T-helper 1 cell treated with Interleukin-12 subunit alpha and Interleukin-12 subunit beta and Interleukin-4 antibody, amounts not matched to agents 30 ng/mL and 1 ng/mL, for 36 hours (primary cell): ENCODE measurements around the gene USP17L25. TPM values are rescaled to one million over a fixed set of nuclear protein-coding genes. Genes with fewer than 3 reads are reported as not detected.
"Not testable (repeated sequence)": the region's sequence is repeated elsewhere in the genome, so short reads cannot be mapped to it uniquely, and the experiment has no call there.

Experiments used
- intact Hi-C: fragments of 100-400 bp; cut with micrococcal nuclease; formaldehyde crosslinking; loops from one replicate; pipeline ENCODE4 v1.15.1; 2024
- total RNA-seq: library from RNA; stranded (reverse); gene quantifications from 2 replicates; pipeline ENCODE4 v1.2.3, GENCODE V29; 2022

The USP17L25 gene, protein sequence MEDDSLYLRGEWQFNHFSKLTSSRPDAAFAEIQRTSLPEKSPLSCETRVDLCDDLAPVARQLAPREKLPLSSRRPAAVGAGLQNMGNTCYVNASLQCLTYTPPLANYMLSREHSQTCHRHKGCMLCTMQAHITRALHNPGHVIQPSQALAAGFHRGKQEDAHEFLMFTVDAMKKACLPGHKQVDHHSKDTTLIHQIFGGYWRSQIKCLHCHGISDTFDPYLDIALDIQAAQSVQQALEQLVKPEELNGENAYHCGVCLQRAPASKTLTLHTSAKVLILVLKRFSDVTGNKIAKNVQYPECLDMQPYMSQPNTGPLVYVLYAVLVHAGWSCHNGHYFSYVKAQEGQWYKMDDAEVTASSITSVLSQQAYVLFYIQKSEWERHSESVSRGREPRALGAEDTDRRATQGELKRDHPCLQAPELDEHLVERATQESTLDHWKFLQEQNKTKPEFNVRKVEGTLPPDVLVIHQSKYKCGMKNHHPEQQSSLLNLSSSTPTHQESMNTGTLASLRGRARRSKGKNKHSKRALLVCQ
- total RNA-seq: not detected in 2 replicates

- intact Hi-C loops: not testable (repeated sequence)
Measured at GRCh38 chr4:9329611-9330010, at the start of gene USP17L25. TSS of gene USP17L25 (plus strand) at chr4:9329911. CDS start at chr4:9329911, 0 bp downstream.

DNA sequence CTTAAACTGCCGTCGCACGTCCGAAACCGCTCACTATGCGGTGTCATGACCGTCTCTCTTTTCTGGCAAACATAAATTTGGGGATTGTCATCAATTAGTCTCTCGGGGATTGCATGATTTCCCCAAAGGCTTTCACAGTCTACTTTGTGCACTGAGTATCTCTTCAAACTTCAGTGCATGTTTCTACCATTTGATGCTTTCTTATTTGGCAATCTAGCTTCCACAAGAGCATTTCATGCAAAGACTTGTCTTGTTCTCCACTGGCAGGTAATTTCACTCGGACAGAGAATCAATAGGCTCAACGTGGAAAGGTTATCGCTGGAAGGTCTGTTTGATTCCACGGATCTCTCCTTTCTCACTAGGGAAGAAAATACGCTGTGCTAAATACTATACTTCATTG, 5.5 kb upstream of the USP17L25 start:
- intact Hi-C loops: not testable (repeated sequence)

- intact Hi-C loops: not testable (repeated sequence)
Measured at GRCh38 chr4:9324865-9325264, 4.8 kb upstream of the USP17L25 start, which contains the start of gene USP17L24. TSS of gene USP17L24 (plus strand) at chr4:9325165. CDS start at chr4:9325165, 0 bp downstream.

DNA sequence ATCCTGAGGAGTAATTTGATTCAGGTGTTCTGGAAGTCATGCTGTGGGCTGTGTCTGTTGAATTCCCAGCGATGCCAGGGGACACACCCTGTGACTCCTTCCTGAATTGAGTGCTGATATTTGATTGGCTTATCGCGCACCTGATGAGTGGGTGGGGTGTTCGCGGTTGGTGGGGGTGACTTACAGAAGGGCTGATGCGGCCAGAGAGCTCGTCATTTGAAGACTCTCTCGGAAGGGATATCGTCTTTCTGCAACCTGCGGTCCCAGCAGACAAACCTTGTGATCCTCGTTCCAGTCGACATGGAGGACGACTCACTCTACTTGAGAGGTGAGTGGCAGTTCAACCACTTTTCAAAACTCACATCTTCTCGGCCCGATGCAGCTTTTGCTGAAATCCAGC, 4.6 kb downstream of the USP17L25 start, which contains the start of gene USP17L26:
Gene USP17L26 (plus strand): TSS at position 301 of the 400 bp plus-strand sequence. CDS start 0 bp downstream, at position 301.
- intact Hi-C loops: not testable (repeated sequence)

DNA sequence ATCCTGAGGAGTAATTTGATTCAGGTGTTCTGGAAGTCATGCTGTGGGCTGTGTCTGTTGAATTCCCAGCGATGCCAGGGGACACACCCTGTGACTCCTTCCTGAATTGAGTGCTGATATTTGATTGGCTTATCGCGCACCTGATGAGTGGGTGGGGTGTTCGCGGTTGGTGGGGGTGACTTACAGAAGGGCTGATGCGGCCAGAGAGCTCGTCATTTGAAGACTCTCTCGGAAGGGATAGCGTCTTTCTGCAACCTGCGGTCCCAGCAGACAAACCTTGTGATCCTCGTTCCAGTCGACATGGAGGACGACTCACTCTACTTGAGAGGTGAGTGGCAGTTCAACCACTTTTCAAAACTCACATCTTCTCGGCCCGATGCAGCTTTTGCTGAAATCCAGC, 9.4 kb downstream of the USP17L25 start, which contains the start of gene USP17L5:
Gene USP17L5 (plus strand): TSS at position 301 of the 400 bp plus-strand sequence. CDS start 0 bp downstream, at position 301.
- intact Hi-C loops: not testable (repeated sequence)

GRCh38 chr4:9343848-9344247, 14.1 kb downstream of the USP17L25 start, which contains the start of gene USP17L27:
TSS of gene USP17L27 (plus strand) at chr4:9344148. CDS start at chr4:9344148, 0 bp downstream.
- intact Hi-C loops: not testable (repeated sequence)

DNA sequence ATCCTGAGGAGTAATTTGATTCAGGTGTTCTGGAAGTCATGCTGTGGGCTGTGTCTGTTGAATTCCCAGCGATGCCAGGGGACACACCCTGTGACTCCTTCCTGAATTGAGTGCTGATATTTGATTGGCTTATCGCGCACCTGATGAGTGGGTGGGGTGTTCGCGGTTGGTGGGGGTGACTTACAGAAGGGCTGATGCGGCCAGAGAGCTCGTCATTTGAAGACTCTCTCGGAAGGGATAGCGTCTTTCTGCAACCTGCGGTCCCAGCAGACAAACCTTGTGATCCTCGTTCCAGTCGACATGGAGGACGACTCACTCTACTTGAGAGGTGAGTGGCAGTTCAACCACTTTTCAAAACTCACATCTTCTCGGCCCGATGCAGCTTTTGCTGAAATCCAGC, 18.9 kb downstream of the USP17L25 start, which contains the start of gene USP17L28:
Gene USP17L28 (plus strand): TSS at position 301 of the 400 bp plus-strand sequence. CDS start 0 bp downstream, at position 301.
- intact Hi-C loops: not testable (repeated sequence)

- intact Hi-C loops: not testable (repeated sequence)
Measured at GRCh38 chr4:9350866-9351265, 21.2 kb downstream of the USP17L25 start.

- intact Hi-C loops: not testable (repeated sequence)
Measured at GRCh38 chr4:9353338-9353737, 23.6 kb downstream of the USP17L25 start, which contains the start of gene USP17L29. TSS of gene USP17L29 (plus strand) at chr4:9353638. CDS start at chr4:9353638, 0 bp downstream.

GRCh38 chr4:9362829-9363228, 33.1 kb downstream of the USP17L25 start, which contains the start of gene USP17L30:
TSS of gene USP17L30 (plus strand) at chr4:9363129. CDS start at chr4:9363129, 0 bp downstream.
- intact Hi-C loops: not testable (repeated sequence)

GRCh38 chr4:9379881-9380280, 50.2 kb downstream of the USP17L25 start:
- intact Hi-C loops: not testable (repeated sequence)

Other genes starting within 250 kb of the USP17L25 start
- gene FAM90A26, start 159.5 kb upstream of the USP17L25 start, total RNA-seq: not detected in 2 replicates
- not detected in 2 replicates for gene USP17L10, start 119.3 kb upstream of the USP17L25 start, total RNA-seq
- gene USP17L11, start 114.5 kb upstream of the USP17L25 start, total RNA-seq: not detected in 2 replicates
- gene USP17L12, start 109.8 kb upstream of the USP17L25 start, total RNA-seq: not detected in 2 replicates
- not detected in 2 replicates for gene USP17L13, start 105.0 kb upstream of the USP17L25 start, total RNA-seq
- gene USP17L15, start 95.5 kb upstream of the USP17L25 start, total RNA-seq: not detected in 2 replicates
- gene USP17L17, start 86.0 kb upstream of the USP17L25 start, total RNA-seq: not detected in 2 replicates
- not detected in 2 replicates for gene USP17L18, start 81.3 kb upstream of the USP17L25 start, total RNA-seq
- gene USP17L19, start 76.5 kb upstream of the USP17L25 start, total RNA-seq: not detected in 2 replicates
- not detected in 2 replicates for gene USP17L20, start 71.8 kb upstream of the USP17L25 start, total RNA-seq
- gene USP17L21, start 67.0 kb upstream of the USP17L25 start, total RNA-seq: not detected in 2 replicates
- gene USP17L22, start 62.3 kb upstream of the USP17L25 start, total RNA-seq: not detected in 2 replicates
- gene USP17L24, start 4.7 kb upstream of the USP17L25 start, total RNA-seq: not detected in 2 replicates
- not detected in 2 replicates for gene USP17L26, start 4.7 kb downstream of the USP17L25 start, total RNA-seq
- not detected in 2 replicates for gene USP17L5, start 9.5 kb downstream of the USP17L25 start, total RNA-seq
- not detected in 2 replicates for gene USP17L27, start 14.2 kb downstream of the USP17L25 start, total RNA-seq
- not detected in 2 replicates for gene USP17L28, start 19.0 kb downstream of the USP17L25 start, total RNA-seq
- not detected in 2 replicates for gene USP17L29, start 23.7 kb downstream of the USP17L25 start, total RNA-seq
- not detected in 2 replicates for gene USP17L30, start 33.2 kb downstream of the USP17L25 start, total RNA-seq
- gene DEFB131A, start 114.5 kb downstream of the USP17L25 start, total RNA-seq: not detected in 2 replicates